Pancreas (tissue), 10 donors: ENCODE results near the gene SCAF11. TPM values are rescaled to one million over a fixed set of nuclear protein-coding genes. Genes with fewer than 3 reads are reported as not detected.

ENCODE experiments used
- ATAC-seq, 4 donors: fragments of 200-7000 bp; cut with Tn5 transposase; one replicate each; pipeline versions ENCODE4 v1.8.0 to v1.9.1; 2020; ENCODE audit warnings: mild to moderate bottlenecking in 4 of 4, moderate library complexity in 4 of 4
- DNase-seq, 6 donors: peaks; one replicate each; pipeline ENCODE4 v3.0.0-alpha.2; 2020
- FAIRE-seq: peaks from 2 replicates; lab custom pipeline; 2012; peaks lifted over from hg19 to GRCh38; lab: Jason Lieb, UNC
- H3K27ac ChIP-seq, 4 donors: fragments of 200-600 bp; sonication (generic); 1 replicate in 3 of 4; 2 replicates in 1 of 4; pipeline versions ENCODE4 v1.5.0 to v1.8.0; 2020
- H3K27me3 ChIP-seq, 4 donors: fragments of 200-600 bp; one replicate each; pipeline ENCODE4 v1.8.0; 2021
- H3K36me3 ChIP-seq, 3 donors: fragments of 200-600 bp; sonication (generic) in 1 of 3; one replicate each; pipeline versions ENCODE4 v1.5.0 to v1.8.0; 2020 to 2021
- H3K4me1 ChIP-seq, 3 donors: fragments of 200-600 bp; one replicate each; pipeline ENCODE4 v1.8.0; 2021
- H3K4me3 ChIP-seq, 4 donors: fragments of 200-600 bp; sonication (generic) in 2 of 4; one replicate each; pipeline versions ENCODE4 v1.5.0 to v1.8.0; 2020 to 2021
- H3K9me3 ChIP-seq, 4 donors: fragments of 200-600 bp; one replicate each; pipeline ENCODE4 v1.8.0; 2021
- CTCF ChIP-seq, 4 donors: fragments of 200-600 bp; sonication (generic) in 3 of 4; IDR thresholded peaks; one replicate each; pipeline versions ENCODE4 v1.5.0 to v1.8.0; 2021; ENCODE audit warnings: antibody characterized with exemption in 4 of 4
- WGBS, 2 donors: extraction: QIAGEN DNeasy Blood & Tissue Kit; methylation state at CpG; one replicate each; pipeline ENCODE4 v1.1.7; 2013; 5-methylcytosine and 5-hydroxymethylcytosine counted together
- intact Hi-C, 3 donors: fragments of 100-400 bp; cut with DNase I; formaldehyde crosslinking; loops; one replicate each; pipeline versions ENCODE4 v1.11.1 to v1.14.2; 2022
- polyA plus RNA-seq, 2 donors: library from polyadenylated mRNA; stranded (reverse); fragments of 200-250 nt; gene quantifications; one replicate each; pipeline ENCODE4 v1.2.3, GENCODE V29; 2013
- total RNA-seq, 6 donors: library from RNA; stranded (reverse); fragmentation: NEBNext Ultra II Directional in 4 of 6; extraction: Animal tissue kit (Norgen Biotek cat#: 25700) in 4 of 6; gene quantifications; one replicate each; pipeline versions ENCODE4 v1.2.1 to v1.2.4, GENCODE V29; 2021 to 2023
- donor health status: healthy with polysubstance abuse.
- donor health status: DM: no; HTN: no; CAD: no; lungs with moderate emphysema.
- donor health status: DM: no; HTN: no; CAD: no.
- donor health status: control.
- donor health status: control.
- donor health status: Bipolar disorder and iron deficiency.
- donor health status: DM: yes; HTN: yes; CAD: no.
- donor health status: DM: no; HTN: no; CAD: no.
- donor health status: DM: no; HTN: no; CAD: no.
- donor health status: DM: yes; HTN: yes; CAD: no.

The SCAF11 gene
- total and polyA plus RNA-seq, 8 donors, result 13.8 to 74.2 (median 46.0) TPM

DNA sequence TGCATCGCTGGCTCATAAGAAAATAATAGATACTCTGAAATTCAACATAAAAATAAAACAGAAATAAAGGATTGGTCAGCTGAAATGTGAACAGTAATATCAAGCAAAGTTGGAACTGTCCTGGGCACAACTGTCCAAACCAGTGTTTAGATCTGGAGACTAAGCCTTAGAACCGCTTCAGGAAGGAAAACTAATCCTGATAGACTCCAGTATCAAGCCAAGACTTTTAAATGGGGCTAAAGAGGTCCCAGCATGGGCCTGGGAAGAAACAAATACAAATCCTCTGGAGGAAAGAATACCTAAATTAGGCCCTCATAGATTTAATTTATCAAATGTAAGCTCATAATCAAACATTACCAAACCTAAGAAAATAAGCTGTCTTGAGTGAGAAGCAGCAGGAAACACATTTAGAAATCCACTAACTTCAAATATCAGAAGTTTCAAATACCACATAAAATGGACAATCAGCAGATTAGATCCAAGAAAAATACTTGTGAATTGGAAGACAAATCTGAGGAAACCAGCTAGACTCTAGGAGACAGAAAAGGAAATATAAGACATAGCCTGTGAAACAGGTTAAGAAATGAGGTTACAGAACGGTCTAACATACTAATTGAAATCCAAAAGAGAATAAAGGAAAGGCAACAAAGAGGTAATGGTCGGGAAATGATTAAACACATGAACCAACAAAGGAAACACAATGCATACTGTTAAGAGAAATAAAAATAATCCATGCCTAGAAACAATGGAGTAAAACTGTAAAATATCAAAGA, 27.6 kb downstream of the SCAF11 start:
- Histone ChIP-seq H3K27ac (no peak overlapping the region), H3K4me3 (no peak overlapping the region), H3K27me3 (no peaks in the 10 kb centered on the region), H3K9me3 (no peaks in the 10 kb centered on the region), H3K4me1 (peaks cover 0 to 13% (median 0%) of the 10 kb centered on the region in 3 donors), H3K36me3 (peaks cover 0 to 11% (median 0%) of the 10 kb centered on the region in 3 donors)
- no peak for TF ChIP-seq CTCF (IDR thresholded peaks at IDR 0.05)
- 94 to 95% methylated on average over 4 of the region's 4 CpGs for WGBS, 2 donors
- DNase-seq (no peak), ATAC-seq (no peak), FAIRE-seq (no peak)
- intact Hi-C loops, result no loop called here

DNA sequence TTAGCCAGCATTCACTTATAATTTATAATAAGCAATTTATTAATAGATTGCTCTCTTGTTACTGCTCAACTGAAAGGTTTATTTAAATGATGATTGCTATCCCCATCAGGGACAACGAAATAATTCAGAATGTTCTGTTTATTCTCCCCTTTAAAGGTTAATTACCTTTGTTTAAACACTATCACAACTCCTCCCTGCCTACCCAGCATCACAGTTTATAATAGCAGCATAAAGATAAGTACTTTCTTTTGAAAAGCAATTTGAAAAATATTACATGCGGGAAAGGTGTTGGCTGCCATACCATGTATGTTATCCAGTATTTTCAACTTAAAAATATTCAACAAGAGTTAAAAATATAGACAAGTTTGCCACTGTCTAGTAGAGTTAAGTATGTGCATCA, 30.6 kb downstream of the SCAF11 start:
- no peak for TF ChIP-seq CTCF (IDR thresholded peaks at IDR 0.05)
- no peaks in the 10 kb centered on the region for H3K27me3 ChIP-seq
- ATAC-seq, result no peak
- intact Hi-C loops, result no loop called here
- no peak for DNase-seq
- no peaks in the 10 kb centered on the region for H3K9me3 ChIP-seq
- FAIRE-seq, result no peak
- no peak overlapping the region for H3K4me3 ChIP-seq
- H3K4me1 ChIP-seq, result no peaks in the 10 kb centered on the region
- H3K27ac ChIP-seq, result no peak overlapping the region
- peaks cover 0 to 11% (median 0%) of the 10 kb centered on the region in 3 donors for H3K36me3 ChIP-seq
- 62 to 65% methylated on average over 2 of the region's 2 CpGs for WGBS, 2 donors

- 96% methylated on average over 5 of the region's 5 CpGs for WGBS, 2 donors
- intact Hi-C loops, result no loop called here
- ATAC-seq (no peak), FAIRE-seq (no peak), DNase-seq (no peak)
- H3K4me3 ChIP-seq, result no peak overlapping the region
- no peaks in the 10 kb centered on the region for H3K27me3 ChIP-seq
- H3K4me1 ChIP-seq, result no peaks in the 10 kb centered on the region
- no peak overlapping the region for H3K27ac ChIP-seq
- H3K9me3 ChIP-seq, result no peaks in the 10 kb centered on the region
- H3K36me3 ChIP-seq, result peaks cover 0 to 11% (median 0%) of the 10 kb centered on the region in 3 donors
- no peak for TF ChIP-seq CTCF (IDR thresholded peaks at IDR 0.05)
Observed at GRCh38 chr12:45959025-45959424, 31.3 kb downstream of the SCAF11 start.

GRCh38 chr12:45948546-45948945, 41.8 kb downstream of the SCAF11 start:
- ATAC-seq, result no peak
- Histone ChIP-seq H3K4me1 (peaks cover 0 to 4% (median 0%) of the 10 kb centered on the region in 3 donors), H3K27me3 (no peaks in the 10 kb centered on the region), H3K4me3 (no peak overlapping the region), H3K36me3 (peaks cover 0 to 9% (median 5%) of the 10 kb centered on the region in 3 donors), H3K27ac (no peak overlapping the region), H3K9me3 (no peaks in the 10 kb centered on the region)
- no peak for DNase-seq
- intact Hi-C loops, result no loop called here
- no peak for FAIRE-seq
- no peak for TF ChIP-seq CTCF (IDR thresholded peaks at IDR 0.05)

DNA sequence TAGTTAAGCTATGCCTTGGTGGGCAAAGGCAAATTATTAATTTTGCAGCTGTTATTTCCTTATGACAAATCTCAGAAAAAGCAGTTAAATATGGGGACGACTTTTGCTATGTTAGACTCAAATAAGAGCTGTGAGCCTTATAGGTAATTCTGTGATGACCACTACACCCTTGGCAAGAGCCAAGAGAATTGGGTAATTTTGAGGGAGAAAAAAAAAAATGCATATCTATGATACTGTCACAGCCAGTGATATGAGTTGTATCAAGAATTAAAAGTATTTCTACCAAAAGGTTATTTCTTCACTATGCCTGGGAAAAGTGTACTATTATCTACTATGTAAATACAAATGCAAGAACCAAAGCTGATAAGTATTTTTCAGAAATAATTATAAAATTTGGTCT, 43.9 kb downstream of the SCAF11 start:
- 76 to 97% methylated on average over 1 of the region's 1 CpG for WGBS, 2 donors
- DNase-seq (no peak), ATAC-seq (no peak), FAIRE-seq (no peak)
- Histone ChIP-seq H3K4me3 (no peak overlapping the region), H3K27me3 (no peaks in the 10 kb centered on the region), H3K36me3 (peaks cover 0 to 10% (median 9%) of the 10 kb centered on the region in 3 donors), H3K9me3 (no peaks in the 10 kb centered on the region), H3K4me1 (peaks cover 0 to 4% (median 0%) of the 10 kb centered on the region in 3 donors), H3K27ac (no peak overlapping the region)
- TF ChIP-seq CTCF (IDR thresholded peaks at IDR 0.05), result no peak
- intact Hi-C loops, result no loop called here
